Endometrial microvascular endothelial cells (primary cell): Measurements from ENCODE around the gene ADH5. TPM values are rescaled to one million over a fixed set of nuclear protein-coding genes. Genes with fewer than 3 reads are reported as not detected.
"Not testable (repeated sequence)": the region's sequence is repeated elsewhere in the genome, so short reads cannot be mapped to it uniquely, and the experiment has no call there.

Experiments
- in situ Hi-C: cut with HindIII; loops from 2 replicates; pipeline ENCODE4 v1.10.0; 2017; ENCODE audit warnings: low sequenced_read_pairs, low pct_unique_long_range_greater_than_20kb; ENCODE audit errors: inconsistent ontology term
- total RNA-seq: library from RNA; depleted of rRNA; stranded (reverse); fragments of >200 nt; gene quantifications from one replicate; pipeline ENCODE4 v1.2.3, GENCODE V29; 2015; ENCODE audit errors: inconsistent ontology term

The ADH5 gene
- total RNA-seq, 1 donor from 2014 or later, result 139 TPM

- in situ Hi-C loops, result no loop called here
Observed at GRCh38 chr4:99090481-99091215, 2.1 kb upstream of the ADH5 start.

- in situ Hi-C loops, result no loop called here
Observed at GRCh38 chr4:99088023-99088449, 552 bp downstream of the ADH5 start.

DNA sequence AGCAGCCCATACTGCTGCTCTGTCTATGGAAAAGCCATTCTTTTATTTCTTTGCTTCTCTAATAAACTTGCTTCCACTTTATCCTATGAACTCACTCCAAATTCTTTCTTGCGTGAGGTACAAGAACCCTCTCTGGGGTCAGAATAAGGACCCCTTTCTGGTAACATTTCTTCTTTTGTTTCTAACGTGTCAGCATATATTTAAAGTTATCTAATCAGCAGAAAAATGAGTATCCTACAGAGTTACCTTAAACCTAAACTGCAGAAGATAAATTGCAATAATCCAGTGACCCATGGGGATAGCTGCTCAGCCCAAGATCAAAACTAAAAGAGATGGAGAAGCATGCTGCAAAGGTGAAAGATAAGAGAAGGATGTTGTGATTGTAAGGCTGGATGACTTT is 4.0 kb downstream of the ADH5 start:
- in situ Hi-C loops, result no loop called here

- in situ Hi-C loops, result no loop called here
Observed at GRCh38 chr4:99082192-99082591, 6.4 kb downstream of the ADH5 start.

DNA sequence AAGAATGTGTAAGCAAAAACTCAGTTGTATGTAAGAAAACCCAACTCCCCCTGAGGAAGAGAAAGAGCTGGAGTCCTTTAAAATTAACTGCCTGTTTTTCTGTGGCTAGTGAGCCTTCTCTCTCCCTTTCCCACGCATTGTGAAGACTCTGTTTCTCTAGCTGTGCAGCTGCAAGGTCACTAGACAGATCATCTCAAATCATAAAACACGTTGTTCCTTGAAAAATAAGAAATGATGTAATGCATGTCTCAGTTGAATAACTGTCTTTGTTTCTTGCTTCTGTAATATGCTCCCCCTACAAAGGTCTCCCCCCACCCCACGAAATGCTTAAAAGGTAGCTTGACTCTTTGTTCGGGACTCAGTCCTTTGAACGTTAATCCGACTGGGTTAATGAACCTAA is 7.7 kb downstream of the ADH5 start:
- in situ Hi-C loops, result not testable (repeated sequence)

GRCh38 chr4:99079625-99080295 is 8.8 kb downstream of the ADH5 start:
- in situ Hi-C loops, result no loop called here

- in situ Hi-C loops, result no loop called here
Observed at GRCh38 chr4:99078931-99079624, 9.5 kb downstream of the ADH5 start.

- in situ Hi-C loops, result no loop called here
Observed at GRCh38 chr4:99078336-99078735, 10.3 kb downstream of the ADH5 start.

DNA sequence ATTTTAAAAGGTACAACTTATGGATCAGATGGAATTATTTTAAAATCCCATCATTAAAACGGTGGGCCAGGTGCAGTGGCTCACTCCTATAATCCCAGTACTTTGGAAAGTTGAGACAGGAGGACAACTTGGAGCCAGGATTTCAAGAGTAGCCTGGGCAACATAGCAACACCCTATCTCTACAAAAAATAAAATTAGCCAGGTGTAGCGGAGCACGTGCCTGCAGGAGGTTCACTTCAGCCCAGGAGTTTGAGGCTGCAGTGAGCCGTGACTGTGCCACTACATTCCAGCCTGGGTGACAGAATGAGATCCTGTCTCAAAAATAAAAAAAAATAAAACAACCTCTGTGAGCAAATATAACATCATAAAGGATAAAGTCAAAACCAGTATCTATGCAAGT is 11.4 kb downstream of the ADH5 start:
- in situ Hi-C loops, result no loop called here

DNA sequence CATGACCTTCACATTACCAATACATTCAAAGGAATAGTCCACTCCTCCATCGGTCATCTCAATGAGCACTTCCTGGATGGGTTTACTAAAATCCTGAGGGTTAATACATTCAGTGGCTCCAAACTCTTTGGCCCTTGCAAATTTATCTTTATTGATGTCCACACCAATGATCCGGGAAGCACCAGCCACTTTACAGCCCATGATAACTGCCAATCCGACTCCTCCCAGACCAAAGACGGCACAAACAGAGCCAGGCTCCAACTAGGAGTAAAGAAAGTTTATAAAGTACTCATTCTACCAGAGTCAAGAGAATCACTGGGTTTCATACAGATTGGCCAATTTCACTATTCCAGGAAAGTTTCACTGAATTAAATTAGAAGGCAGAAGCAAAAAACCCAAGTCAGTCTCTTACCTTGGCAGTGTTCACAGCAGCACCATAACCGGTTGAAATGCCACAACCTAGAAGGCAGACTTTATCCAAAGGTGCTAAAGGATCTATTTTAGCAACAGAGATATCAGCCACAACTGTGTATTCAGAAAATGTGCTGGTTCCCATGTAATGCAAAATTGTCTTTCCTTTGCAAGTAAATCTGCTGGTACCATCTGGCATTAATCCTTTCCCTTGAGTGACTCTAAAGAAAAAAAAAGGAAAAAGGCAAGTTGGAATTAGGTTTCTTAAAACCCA is 12.2 kb downstream of the ADH5 start:
- in situ Hi-C loops, result no loop called here

- in situ Hi-C loops, result no loop called here
Observed at GRCh38 chr4:99074816-99075215, 13.8 kb downstream of the ADH5 start.

- in situ Hi-C loops, result no loop called here
Observed at GRCh38 chr4:99071159-99071558, 17.4 kb downstream of the ADH5 start.

DNA sequence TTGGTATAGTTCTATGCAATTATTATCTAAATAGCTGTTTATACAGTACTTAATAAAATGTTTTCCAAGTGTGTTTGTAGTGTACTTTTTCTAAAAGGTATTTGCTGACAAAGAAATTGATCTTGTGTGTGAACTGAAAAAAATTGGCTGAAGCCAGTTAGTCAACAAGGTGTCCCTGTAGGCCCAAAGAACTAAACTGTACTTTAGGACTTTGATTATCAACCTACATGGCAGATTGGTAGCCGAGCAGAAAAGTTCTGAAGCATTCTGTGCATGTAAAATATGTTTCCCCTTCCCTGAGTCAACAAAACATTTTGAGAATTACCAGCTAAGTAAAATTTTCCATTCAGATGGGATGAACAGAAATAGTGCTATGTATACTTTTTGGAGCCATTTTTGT is 21.0 kb downstream of the ADH5 start:
- in situ Hi-C loops, result no loop called here

DNA sequence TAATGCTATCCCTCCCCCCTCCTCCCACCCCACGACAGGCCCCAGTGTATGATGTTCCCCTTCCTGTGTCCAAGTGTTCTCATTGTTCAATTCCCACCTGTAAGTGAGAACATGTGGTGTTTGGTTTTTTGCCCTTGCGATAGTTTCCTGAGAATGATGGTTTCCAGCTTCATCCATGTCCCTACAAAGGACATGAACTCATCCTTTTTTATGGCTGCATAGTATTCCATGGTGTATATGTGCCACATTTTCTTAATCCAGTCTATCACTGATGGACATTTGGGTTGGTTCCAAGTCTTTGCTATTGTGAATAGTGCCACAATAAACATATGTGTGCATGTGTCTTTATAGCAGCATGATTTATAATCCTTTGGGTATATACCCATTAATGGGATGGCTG is 23.1 kb downstream of the ADH5 start:
- in situ Hi-C loops, result not testable (repeated sequence)

DNA sequence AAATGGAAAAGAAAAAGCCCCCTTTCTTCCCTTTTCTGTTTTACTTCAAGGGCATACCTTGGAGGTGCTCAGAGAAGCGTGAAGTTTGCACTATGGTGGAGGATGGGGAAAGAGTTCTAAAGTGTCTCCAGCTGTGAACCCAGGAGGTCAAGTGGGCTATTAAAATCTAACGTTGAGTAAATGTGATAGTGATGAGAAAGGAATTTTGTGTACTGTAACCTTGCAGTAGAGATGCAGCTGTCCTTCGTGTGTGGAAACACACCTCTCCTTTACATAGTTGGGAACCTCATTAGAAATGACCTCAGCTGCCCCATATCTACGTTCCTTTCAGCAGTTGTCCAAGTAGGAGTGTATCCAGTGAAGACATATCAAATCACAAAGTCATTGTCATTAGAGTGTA is 26.5 kb downstream of the ADH5 start:
- in situ Hi-C loops, result no loop called here

DNA sequence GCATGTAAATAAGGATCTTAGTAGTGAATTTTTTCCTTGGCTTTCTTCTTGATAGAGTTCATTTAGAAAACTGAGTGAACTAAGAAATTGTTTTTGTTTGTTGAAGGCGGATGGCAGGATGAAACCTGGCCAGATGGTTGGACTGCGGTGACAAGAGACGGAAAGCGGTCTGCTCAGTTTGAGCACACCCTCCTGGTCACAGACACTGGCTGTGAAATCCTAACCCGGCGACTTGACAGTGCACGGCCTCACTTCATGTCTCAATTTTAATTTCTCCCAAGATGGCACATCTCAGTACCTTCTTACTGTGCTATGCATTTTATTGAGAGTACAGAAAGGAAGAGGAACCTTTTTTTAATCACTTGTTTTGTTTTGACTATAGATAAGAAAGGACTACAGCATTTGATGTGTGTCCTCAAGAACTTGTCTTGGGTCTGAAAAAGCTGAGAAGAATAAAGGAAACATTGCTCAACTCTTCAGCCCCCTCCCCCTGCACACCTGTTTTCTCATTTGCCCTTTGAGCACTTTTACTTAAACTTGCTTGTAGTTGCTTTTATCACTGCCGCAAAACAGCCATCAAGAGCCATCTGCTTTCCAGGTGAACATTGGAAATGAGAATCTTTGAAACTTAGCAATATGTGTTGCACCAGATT is 27.4 kb downstream of the ADH5 start:
- in situ Hi-C loops, result no loop called here

DNA sequence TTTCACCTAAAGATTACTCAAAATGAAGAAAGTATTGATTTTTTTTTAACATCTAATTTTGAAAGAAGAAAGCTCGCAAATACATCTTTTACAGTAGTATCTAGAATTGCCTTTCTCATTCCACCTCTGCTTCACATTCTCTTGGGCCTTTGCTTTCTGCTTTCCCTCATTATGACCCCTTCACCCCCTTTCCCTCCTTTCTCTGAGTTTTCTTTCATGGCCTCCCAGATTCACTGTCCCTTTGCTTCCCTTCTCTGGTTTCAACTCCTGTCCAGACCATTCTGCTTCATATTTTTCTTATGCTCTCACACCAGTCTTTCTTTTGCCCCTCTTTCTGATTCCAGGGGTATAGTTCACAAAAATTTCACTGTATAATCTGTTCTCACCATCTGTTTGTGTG is 29.0 kb downstream of the ADH5 start:
- in situ Hi-C loops, result no loop called here

- in situ Hi-C loops, result no loop called here
Observed at GRCh38 chr4:99058228-99058627, 30.4 kb downstream of the ADH5 start.

GRCh38 chr4:99054428-99054994 is 34.1 kb downstream of the ADH5 start:
- in situ Hi-C loops, result no loop called here
